SH-SY5Y (cell line): ENCODE results near the gene LRRFIP1.
A peak's percentile ranks its signal among the peaks of the same experiment; 100 is the strongest.

Experiments
- GATA2 ChIP-seq: IDR thresholded peaks from 2 replicates; pipeline ENCODE4 v1.6.1; 2011; ENCODE audit warnings: mild to moderate bottlenecking, low read depth, low read length
- GATA3 ChIP-seq: IDR thresholded peaks from 2 replicates; pipeline ENCODE4 v1.6.1; 2011; ENCODE audit warnings: low read depth, mild to moderate bottlenecking, low read length, moderate library complexity

Gene LRRFIP1

DNA sequence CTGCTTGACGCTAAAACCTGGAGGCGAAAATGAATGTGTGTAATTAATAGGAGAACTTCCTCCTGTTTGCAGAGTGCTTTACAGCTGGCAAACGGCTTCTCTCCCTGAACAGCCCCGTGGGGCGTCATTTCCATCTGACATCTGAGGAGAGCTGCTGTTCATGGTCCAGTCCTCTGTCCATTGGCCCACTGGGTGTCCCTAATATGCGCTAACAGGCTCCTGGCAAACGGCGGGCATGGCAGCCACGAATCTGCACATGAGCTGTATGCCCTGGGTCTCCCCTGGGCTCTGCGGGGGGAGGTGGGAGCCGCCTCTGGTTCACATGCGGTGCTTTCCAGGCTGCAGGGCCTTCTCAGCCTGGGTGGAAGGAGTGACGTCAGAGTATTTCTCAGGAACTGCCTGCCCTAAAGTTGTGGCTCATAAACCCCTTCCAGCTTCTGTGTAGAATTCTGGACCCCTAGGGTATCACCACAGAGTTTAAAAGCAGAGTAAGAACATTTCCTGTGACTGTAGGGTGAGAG lies 73.2 kb downstream of the LRRFIP1 start:
- no peak for TF ChIP-seq GATA3
- TF ChIP-seq GATA2, result no peak

DNA sequence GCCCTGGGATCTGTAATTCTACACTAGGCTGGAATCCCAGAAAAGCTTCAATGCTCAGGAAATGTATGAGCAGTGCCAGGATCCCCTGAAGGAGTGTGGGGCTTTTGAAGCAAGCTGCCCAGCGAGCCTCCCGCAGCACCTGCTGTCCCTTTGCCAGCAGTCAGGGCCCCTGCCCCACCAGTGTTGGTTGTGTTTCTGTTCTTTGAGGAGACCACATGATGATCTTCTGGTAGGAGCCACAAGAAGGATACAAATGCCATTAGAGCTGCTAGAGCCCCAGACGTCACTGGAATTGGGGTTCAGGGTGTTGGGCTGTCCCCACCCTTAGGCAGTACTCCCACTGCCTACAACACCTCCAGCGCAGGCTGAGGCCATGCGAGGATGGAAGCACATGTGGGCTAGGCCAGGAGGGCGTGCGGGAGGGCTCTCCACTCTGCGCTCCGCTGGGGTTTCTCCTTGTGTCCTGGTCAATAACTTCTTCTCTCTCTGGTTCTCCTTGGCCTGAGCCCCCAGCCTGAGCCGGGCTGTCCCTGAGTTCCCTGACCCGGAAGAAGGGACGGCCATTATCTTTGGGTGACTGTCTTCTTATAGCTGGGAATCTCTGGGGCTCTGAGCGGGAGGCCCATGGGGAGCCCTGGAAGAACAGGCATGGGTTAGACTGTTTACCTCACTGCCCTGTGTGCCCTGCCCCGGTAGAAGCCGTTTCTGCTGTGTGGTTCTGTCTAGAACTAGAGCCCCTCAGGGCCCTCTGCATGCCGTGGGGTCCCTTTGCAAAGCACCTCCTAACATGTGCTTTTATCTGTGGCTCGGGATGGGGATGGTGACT lies 73.9 kb downstream of the LRRFIP1 start:
- no peak for TF ChIP-seq GATA2
- no peak for TF ChIP-seq GATA3

DNA sequence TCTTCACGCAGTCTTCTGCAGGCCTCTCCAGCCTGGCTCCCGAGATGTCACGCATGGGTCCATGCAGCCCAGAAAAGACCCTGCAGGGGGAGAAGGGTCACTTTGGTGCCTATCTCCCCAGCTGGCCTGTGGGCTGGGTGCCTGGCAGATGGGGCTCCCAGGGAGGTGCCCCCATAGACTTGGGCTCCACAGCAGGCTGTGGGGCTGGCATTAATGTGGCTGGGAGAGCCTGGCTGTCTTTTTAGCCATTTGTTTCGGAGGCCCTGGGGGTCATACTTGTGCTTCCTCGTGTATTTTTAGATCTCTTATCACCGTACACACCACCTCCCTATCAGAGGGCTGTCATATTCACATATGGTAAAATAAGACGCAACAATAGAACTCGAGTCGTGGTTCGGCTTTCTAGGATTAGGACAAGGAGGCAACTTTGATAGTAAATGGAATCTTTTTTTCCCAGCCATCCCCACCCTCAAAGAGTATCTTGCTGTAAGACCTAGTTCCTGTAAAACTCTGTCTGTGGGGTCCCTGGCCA lies 74.5 kb downstream of the LRRFIP1 start:
- no peak for TF ChIP-seq GATA3
- TF ChIP-seq GATA2, result peak; percentile 31; the same call in 1 of the 2 replicates

DNA sequence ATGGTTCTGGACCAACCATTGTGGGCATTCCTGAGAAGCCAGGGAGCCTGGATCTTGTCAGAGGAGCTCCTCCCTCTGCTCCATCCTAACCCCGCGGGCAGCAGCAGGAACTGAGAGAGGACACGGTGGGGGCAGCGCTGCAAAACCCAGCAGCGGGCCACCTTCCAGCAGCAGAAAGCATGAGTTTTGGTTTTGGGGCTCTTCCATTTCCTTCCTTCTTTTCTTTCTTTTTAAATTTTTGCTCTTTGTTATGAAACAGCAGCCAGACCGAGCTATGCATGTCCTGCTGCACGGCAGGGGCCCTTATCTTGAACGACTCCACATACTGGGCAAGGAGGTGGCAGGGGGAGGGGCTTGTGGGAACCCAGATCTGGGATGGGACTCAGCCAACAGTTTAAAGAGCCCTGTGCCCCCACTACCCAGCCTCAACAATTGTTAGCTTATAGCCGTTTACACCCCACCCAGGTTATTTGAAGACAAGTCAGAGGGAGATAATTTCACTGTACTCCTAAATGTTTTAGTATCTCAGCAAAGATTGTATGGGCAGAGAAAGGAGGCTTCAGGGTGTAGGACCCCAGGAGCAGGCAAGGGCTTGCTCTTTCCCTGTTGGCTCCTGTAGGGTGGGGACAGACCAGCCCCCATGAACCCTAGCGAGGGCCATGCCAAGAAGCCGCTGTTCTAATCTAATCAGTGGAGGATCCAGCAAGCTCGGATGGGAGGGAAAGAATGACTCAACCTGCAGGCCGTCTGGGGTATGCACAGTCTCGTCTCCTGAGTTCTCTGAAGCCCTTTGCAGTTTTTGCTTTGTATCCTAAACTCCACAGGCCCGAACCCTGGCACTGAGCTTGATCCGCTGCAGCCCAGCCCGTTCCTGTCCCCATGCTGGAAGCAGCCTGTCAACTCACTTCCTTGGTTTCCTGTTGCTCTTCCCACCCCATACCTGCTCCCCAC lies 75.3 kb downstream of the LRRFIP1 start:
- TF ChIP-seq GATA3 (no peak), GATA2 (peak; percentile 33; the same call in 1 of the 2 replicates)

DNA sequence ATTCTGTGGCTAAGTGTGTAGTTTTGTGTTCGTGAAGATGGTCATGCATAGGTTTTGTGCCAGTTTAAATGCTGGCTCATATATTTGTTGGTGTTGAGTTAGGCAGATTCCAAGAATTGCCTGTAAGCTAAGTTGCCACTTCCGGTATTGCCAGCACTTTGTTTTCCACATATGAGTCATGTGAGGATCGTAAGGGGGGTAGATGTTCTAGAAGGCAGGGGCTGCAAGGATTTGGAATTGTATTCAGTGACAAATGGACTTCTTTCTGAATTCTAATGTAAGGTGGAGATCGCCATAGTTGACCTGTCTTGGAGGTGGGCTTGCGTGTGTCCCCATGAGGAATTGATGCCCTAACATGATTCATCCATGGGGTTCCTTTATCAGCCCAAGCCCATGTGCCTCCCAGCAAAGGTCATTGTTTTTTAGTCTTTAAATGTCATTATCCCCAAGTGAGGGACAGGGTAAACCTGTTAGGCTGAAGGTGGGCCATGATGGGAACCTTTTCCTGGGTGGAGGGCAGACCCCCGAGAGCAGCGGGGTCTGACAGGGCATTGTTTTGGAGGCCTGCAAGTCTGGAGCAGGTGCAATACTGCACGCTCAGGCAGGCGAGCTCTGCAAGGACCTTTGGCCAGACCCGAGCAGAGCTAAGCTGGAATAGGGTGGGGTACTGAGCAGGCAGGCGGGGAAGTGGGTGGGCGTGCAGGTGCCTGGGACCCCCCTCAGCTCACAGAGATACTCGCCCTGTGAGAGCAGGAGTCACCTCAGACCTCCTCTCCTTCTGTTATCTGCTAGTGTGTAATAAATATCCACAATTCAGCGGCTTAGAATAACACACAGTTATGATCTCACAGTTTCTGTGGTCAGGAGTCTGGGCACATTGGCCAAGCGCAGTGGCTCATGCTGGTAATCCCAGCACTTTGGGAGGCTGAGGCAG lies 77.4 kb downstream of the LRRFIP1 start:
- no peak for TF ChIP-seq GATA2
- no peak for TF ChIP-seq GATA3

DNA sequence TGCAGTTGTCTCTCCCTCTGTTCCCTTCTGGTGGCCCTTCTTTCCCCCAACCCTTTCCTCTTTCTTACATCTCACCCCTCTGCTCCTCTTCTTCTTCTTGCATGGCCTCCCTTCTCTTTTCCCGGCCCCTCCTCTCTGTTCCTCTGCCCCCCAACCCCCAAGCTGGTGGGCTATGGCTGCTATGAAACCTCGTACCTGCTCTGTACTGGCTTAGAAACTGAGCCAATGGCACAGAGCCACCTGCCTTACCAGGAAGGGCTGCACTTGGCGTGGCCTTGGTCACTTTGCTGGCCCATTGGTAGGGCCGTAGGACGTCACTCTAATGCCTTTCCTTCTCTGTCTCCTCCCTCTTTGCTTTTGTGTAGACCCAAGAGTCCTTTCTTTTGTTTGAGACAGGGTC lies 78.9 kb downstream of the LRRFIP1 start:
- TF ChIP-seq GATA3 (no peak), GATA2 (no peak)

DNA sequence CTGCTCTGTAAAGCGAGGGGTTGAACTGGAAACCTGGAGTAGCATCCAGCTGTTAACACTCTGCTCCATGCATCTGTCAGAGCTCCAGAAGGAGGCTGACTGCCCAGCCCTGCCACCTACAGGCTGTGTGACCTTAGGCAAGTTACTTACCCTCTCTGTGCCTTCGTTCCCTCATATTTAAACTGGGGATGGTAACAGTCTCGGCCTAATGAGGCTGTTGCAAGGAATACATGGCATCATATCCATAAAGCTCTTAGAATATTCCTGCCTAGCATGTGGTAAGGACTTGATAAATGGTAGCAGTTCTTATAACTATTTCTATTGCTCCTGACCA lies 80.6 kb downstream of the LRRFIP1 start:
- TF ChIP-seq GATA2, result no peak
- no peak for TF ChIP-seq GATA3

DNA sequence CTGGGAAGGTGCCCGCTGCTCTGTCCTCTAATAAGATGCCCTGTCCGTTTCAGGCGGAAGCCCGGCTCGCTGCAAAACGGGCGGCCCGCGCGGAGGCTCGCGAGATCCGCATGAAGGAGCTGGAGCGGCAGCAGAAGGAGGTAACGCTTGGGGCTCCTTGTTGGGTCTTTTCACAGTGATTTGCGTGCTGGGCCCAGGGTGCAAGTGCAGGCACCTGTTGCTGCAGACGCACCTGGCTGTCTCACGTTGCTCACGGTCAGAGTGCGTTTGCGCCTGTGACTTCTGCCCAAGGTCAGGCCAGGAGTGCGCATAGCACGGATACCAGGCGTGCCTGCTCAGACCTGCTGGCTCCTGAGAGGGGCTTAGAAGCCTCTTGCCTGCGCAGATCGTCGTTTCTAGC lies 81.1 kb downstream of the LRRFIP1 start:
- no peak for TF ChIP-seq GATA2
- no peak for TF ChIP-seq GATA3

DNA sequence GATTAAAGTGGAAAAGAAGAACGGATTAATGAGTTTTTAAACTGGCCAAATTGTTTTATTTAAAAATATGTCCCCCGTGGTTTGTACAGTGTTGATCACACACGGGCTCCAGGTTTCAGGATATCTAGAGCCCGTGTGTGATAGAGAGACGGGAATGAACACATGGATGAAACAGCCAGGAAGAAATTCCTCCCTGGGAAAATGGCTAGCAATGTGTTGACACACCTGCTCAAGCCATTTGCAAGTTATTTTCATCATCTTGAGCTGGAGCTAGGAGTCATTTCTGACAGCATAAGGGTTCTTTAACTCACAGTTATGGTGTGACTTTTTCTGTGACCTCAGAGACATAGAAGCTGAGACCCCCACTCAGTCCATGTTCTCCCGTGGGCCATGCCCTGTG lies 81.6 kb downstream of the LRRFIP1 start:
- no peak for TF ChIP-seq GATA3
- TF ChIP-seq GATA2, result no peak

DNA sequence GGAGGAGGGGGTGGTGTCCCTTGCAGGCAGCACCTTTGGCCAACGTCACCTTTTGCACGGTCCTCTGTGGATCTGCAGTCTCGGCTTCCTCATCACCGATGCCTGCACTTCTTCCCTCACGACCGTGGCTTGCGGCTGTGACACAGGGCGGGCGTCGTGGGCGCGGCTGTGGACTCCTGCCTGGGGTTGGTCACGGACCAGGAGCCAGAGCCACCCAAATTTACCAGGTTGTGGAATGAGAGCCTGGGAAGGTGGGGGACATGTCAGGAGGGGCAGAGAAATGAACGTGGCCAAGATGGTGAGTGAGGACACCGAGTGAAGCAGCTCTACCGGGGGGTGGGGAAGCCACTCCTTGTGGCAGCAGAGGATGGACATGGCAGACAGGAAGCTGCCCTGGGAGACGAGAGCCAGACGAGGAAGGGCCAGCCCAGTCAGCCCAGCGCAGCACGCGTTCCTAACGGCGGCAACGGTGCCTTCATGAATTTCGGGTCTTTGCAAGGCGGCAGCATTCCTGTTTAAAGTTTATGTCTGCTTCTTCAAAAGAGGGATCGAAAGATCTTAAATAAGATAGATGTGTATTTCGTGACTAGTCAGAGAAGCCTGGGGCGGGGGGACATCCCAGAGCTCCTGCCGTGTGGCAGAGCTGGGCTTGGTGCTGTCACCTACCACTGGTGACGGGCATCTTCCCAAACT lies 84.2 kb downstream of the LRRFIP1 start:
- TF ChIP-seq GATA2 (no peak), GATA3 (no peak)

DNA sequence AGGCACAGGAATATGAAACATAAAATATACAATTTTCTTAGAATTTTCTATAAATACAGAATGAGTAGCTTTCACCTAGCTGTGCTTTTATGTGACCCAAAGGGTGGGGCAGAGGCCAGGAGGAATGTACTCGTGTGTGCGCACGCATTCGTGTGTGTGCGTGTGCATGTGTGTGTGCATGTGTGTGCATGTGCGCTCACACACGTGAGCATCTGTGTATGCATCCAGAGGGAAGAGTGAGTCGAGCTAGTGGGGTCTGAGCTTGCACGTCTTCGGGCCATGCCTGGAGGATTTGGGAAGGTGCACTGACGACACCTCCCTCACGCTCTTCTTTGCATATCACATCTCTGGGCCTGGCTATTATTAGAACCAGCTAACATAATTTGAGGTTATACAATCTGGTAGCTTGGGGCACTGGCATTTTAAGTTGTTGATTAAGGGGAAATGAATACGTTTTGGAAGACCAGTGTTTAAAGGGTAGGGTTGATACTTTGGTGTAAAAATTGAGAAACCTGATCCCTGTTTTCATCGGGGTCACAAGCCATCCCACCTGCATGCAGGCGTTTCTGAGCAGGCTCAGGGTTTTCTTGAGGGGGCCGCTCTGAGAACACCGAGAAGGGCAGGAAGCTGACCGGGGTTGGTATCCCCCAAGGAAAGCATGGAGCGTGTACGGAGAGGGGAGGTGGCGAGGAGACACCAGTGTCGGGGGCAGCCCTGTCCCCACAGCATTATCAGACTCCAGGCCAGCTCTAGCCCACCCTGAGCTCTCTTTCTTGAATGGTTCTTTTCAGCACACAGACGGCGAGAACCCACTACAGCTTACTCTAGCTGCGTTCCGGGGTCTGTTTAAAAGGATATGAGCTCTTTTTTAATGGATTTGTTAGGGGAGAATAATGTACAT lies 85.3 kb downstream of the LRRFIP1 start:
- TF ChIP-seq GATA3, result no peak
- no peak for TF ChIP-seq GATA2

DNA sequence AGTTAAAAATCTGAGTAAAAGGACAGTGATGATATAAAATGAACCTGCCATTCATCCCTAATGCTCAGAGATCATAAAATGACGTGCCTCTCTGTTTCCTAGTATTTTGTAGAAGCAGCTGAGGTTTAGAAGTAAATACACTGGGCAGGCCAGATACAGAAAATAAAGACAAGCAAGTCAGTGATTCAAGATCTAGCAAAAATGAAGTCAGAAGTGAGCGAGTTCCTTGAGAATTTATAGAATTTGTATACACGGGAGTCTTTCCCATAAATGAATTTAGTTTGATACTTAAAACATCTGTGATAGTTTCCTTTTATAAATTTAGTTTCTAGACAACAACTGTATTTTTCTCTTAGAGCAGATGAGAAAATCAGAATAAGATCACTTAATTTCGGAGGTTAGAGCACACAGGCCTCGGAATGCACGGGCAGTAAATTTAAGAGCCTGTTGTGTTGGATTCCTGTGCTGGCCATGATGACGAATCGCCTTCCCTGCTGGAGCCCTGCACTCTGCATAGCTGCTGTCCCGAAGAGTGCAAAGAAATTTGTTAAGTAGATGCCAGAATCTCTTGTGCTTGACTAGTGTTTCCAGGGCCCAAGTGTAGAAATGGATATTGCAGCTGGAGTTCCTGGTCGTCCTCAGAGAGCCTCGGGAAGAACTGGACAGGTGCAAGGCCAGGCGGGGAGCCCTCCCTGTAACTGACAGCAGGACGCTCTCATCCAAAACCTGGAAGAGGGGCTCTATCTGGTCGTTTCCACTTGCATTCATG lies 87.5 kb downstream of the LRRFIP1 start:
- TF ChIP-seq GATA2 (no peak), GATA3 (no peak)
